HL-60 (cell line): ENCODE results near the gene DCHS1.

Experiments
- DNase-seq, 2 experiments: peaks; one replicate each; pipeline ENCODE4 v3.0.0-alpha.2; 2010 to 2020; ENCODE audit warnings: low read depth in 1 of 2, low spot score in 1 of 2
- H3K27ac ChIP-seq: fragments of 250-450 bp; sonication (Bioruptor Pico); replicated peaks from 2 replicates; pipeline ENCODE4 v1.5.1; 2020; ENCODE audit warnings: mild to moderate bottlenecking, moderate library complexity
- H3K27me3 ChIP-seq: fragments of 250-450 bp; sonication (Bioruptor Pico); 2 replicates; pipeline ENCODE4 v1.5.1; 2021; ENCODE audit warnings: mild to moderate bottlenecking, moderate library complexity; ENCODE audit not compliant: insufficient read depth, poor library complexity, severe bottlenecking
- H3K4me3 ChIP-seq: replicated peaks from 2 replicates; pipeline ENCODE4 v1.5.1; 2011; ENCODE audit warnings: mild to moderate bottlenecking, control low read depth, low read length; ENCODE audit not compliant: insufficient read depth
- CTCF ChIP-seq: IDR thresholded peaks from one replicate; pipeline ENCODE4 v1.5.1; 2011; ENCODE audit warnings: low read length, control low read depth, inconsistent platforms; ENCODE audit not compliant: insufficient read depth
- GABPA ChIP-seq: IDR thresholded peaks from 2 replicates; pipeline ENCODE4 v1.6.1; 2012; ENCODE audit warnings: low read depth
- POLR2AphosphoS5 ChIP-seq: IDR thresholded peaks from 2 replicates; pipeline ENCODE4 v1.6.1; 2012; ENCODE audit warnings: low read depth
- REST ChIP-seq: IDR thresholded peaks from 2 replicates; pipeline ENCODE4 v1.6.1; 2012; ENCODE audit warnings: low read depth; ENCODE audit not compliant: insufficient replicate concordance
- SPI1 ChIP-seq: IDR thresholded peaks from 2 replicates; pipeline ENCODE4 v1.6.1; 2012; ENCODE audit warnings: low read depth, mild to moderate bottlenecking, borderline replicate concordance

The DCHS1 gene

GRCh38 chr11:6640985-6641701 lies 14.5 kb downstream of the DCHS1 start:
- Histone ChIP-seq H3K27ac (no peak overlapping the region), H3K27me3 (no peaks in the 10 kb centered on the region), H3K4me3 (no peak overlapping the region)
- no peak for DNase-seq
- TF ChIP-seq POLR2AphosphoS5 = no peak
- TF ChIP-seq SPI1 = no peak
- TF ChIP-seq REST = no peak
- TF ChIP-seq GABPA = no peak
- TF ChIP-seq CTCF = no peak

GRCh38 chr11:6640036-6640984 lies 15.3 kb downstream of the DCHS1 start:
- TF ChIP-seq SPI1 (no peak), CTCF (no peak), GABPA (no peak), REST (no peak), POLR2AphosphoS5 (no peak)
- no peak overlapping the region for H3K4me3 ChIP-seq
- H3K27ac ChIP-seq = no peak overlapping the region
- no peaks in the 10 kb centered on the region for H3K27me3 ChIP-seq
- no peak for DNase-seq

- no peaks in the 10 kb centered on the region for H3K27me3 ChIP-seq
- DNase-seq = no peak
- TF ChIP-seq SPI1 (no peak), CTCF (no peak), GABPA (no peak), POLR2AphosphoS5 (no peak), REST (no peak)
- H3K4me3 ChIP-seq = no peak overlapping the region
- no peak overlapping the region for H3K27ac ChIP-seq
Observed at GRCh38 chr11:6638429-6638828, 17.2 kb downstream of the DCHS1 start.
